GM12873 (cell line): Measurements from ENCODE around the gene COX6A2.

Experiments used
- TF ChIP-seq, protein P1 (sequence below): IDR thresholded peaks from 2 replicates; pipeline ENCODE4 v1.5.1; 2012; ENCODE audit warnings: low read depth, mild to moderate bottlenecking, moderate library complexity, low read length, control low read depth; ENCODE audit not compliant: insufficient read depth; ENCODE audit errors: missing control alignments

The COX6A2 gene

DNA sequence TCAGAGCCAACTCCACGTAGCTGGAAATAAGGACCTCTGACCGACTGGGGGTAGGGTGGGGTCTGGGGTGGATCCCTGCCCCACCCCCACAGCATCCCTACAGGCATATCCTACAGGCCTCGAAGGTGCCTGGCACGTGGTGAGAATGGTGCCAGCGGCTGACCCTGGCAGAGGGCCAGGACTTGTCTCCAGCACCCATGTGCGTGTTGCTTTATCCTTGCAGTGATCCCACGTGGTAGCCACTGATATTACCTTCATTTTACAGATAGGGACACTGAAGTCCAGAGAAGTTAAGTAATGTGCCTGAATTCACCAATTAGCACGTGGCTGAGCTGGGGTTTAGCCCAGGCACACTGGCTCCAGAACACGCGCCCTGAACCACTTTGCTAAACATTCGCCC, 26.7 kb downstream of the COX6A2 start:
- TF ChIP-seq, protein P1, sequence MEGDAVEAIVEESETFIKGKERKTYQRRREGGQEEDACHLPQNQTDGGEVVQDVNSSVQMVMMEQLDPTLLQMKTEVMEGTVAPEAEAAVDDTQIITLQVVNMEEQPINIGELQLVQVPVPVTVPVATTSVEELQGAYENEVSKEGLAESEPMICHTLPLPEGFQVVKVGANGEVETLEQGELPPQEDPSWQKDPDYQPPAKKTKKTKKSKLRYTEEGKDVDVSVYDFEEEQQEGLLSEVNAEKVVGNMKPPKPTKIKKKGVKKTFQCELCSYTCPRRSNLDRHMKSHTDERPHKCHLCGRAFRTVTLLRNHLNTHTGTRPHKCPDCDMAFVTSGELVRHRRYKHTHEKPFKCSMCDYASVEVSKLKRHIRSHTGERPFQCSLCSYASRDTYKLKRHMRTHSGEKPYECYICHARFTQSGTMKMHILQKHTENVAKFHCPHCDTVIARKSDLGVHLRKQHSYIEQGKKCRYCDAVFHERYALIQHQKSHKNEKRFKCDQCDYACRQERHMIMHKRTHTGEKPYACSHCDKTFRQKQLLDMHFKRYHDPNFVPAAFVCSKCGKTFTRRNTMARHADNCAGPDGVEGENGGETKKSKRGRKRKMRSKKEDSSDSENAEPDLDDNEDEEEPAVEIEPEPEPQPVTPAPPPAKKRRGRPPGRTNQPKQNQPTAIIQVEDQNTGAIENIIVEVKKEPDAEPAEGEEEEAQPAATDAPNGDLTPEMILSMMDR, result no peak

DNA sequence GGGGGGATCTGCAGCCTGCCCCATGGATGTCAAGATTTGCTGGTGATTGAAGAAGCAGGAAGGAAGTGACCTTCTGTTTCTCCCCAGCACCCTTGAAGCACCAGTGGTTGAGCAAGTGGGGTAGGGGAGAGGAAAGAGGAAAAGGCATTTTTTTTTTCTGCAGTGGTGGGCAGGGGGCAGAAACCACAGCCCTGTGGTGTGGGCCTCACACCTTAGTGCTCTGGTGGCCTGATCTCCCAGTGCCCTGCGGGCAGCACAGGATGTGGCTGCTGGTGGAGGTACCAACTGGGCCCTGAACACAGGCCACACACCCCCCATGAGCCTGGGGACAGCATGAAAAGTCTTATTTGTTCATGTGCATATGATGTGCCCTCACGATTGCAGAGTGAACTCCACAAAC, 28.0 kb downstream of the COX6A2 start:
- TF ChIP-seq, protein P1, result no peak

DNA sequence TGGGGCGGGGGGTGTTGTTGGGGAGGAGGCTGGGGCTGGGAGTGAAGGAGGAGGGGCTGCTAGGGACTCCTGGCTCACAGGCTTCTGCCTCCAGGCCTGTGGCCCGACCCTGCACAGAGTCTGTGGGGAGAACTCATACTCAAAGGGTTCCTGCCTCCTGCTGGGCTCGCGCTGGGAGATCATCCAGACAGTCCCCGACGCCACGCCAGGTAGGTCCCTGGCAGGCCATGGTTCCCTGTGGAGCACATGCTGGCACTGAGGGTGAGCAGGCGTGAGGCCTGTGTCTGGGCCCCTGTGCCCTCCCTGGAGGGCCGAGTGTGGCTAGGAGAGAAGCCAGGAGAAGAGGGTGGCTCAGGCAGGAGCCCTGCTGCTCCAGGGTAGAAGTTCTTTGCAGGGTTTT, 30.5 kb downstream of the COX6A2 start:
- TF ChIP-seq, protein P1, result no peak

DNA sequence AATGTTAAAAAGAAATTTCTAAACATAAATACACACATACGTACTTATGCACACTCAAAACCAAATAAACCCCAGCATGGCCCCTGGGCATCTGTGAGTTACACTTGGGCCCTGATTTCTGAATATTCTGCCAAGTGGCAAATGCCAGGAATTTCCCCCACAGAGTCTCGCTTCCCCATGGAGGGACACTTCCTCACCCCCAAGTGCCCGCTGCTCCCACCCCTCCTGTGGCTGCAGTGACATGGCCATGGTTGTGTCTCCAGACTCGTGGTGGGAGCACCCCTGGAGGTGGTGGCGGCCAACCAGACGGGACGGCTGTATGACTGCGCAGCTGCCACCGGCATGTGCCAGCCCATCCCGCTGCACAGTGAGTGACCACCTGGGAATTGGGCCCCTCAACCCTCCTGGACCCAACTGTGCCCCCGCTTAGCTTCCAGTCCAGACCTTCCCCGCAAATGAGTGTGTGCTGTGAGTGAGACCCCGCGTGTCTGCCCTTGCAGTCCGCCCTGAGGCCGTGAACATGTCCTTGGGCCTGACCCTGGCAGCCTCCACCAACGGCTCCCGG, 31.0 kb downstream of the COX6A2 start:
- TF ChIP-seq, protein P1, result no peak

DNA sequence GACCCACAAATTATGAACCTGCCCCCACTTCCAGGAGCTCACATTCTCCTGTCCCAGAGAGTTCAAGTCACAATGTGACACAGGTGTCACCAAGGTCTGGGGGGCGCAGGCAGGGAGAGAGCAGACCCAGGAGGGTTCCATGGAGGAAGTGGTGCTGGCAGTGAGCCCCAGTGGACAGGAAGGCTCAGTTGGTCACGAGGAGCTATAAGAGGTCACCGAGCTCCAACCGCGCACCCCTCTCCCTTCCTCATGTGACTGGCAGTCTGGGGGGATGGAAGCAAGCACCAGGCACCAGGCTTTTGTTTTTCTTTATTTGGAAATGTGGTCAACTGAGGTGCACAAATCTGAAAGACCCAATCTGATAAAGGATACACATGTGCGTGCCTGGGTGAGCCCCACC, 32.5 kb downstream of the COX6A2 start:
- TF ChIP-seq, protein P1, result no peak

DNA sequence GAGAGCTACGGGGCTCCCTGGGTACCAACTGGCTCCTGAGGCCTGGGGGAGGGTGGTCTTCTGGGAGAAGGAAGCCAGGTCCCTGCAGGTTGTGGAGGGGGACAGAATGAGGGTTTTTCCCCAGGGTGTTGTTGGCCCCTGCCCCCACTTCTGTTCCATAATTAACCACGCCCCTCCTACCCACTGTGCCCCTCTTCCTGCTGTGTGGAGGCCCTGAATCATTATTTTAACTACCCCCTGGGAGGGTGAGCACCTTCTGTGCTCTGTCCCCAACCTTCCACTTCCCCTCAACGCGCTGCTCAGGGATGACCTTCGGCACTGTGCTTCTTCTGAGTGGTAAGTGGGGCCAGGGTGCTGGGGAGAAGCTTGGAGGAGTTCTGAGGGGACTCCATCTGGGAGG, 35.1 kb downstream of the COX6A2 start, which contains the start of gene ITGAD:
Gene ITGAD (plus strand): TSS at position 280 of the 400 bp plus-strand sequence. CDS start 26 bp downstream, at position 306.
- TF ChIP-seq, protein P1, result no peak

DNA sequence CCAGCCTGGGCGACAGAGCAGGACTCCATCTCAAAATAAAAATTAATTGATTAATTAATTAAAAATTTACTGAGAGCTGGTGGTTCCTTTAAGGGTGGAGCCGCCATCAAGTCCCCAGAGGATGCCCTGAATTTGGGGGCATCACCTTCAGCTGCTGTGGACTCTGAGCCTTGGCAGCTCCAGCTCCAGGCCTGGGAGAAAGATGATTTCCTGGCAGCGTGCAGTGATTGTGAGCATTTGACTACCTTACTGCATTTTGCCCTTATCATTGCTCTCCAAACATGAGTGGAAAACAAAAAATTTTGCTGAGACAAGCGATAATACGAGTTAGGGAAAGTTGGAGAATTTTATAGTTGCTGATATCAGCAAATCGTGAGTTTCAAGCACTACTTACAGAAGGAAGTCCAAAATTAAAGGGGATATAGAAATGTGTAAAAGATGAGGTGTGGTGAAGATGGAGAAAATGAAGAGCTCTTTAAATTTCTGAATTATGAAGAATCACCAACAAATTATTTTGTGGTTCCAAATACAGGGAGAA, 37.6 kb downstream of the COX6A2 start:
- TF ChIP-seq, protein P1, result no peak

DNA sequence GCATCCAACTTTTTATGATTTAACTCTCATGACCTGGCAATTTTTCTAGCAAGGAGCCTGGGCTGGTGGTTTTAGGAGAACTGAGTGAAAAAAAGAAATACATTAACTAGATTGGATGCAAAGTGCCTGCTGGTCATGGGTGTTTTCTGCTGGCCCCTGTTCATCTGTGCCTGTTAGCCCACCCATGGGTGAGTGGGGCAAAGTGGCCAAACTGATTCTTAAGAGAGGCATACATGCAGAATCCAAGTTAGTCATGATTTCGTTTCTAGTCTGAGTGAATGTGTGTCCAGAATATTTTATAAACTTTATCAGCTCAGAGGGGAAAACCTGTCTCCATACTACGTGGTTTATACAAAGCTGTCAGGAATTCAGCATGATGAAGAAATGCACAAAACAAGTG, 39.6 kb downstream of the COX6A2 start:
- TF ChIP-seq, protein P1, result no peak
